ENCODE measurements around the gene ARAP3. TPM values are rescaled to one million over a fixed set of nuclear protein-coding genes. Genes with fewer than 3 reads are reported as not detected.

Gene ARAP3
- polyA plus RNA-seq, 1 experiment, result 3.5 TPM

- POLR2A ChIA-PET, result no interaction called here
These were observed 9.8 kb downstream of the ARAP3 start for GRCh38 chr5:141672071-141672840.

DNA sequence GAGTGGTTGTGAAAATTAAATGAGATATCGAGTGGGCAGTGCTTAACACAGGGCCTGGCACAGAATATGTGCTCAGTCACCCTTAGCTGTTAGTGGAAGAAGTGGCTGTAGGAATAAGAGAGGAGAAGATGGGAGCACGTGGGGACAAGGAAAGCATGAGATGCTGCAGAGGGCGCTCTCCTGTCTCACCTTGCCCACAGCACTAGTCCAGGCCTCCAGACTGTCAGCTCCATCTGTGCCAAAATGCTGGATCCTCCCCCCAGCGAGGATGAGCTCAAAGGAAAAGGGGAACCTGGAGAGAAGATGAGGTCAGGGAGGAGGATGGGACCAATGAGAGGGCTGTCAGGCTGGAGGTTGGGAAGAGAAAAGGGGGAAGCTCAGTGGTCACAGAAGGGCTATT lies 12.5 kb downstream of the ARAP3 start:
- no peak for DNase-seq (ENCODE audit: low read depth, low spot score)
- Histone ChIP-seq H3K9me3 (ENCODE audit: control insufficient read depth, insufficient read depth, low read length) (no peaks in the 10 kb centered on the region), H3K27me3 (ENCODE audit: control insufficient read depth, insufficient read depth, low read length) (no peaks in the 10 kb centered on the region), H3K4me3 (ENCODE audit: low read depth, low read length) (no peak overlapping the region), H3K27ac (ENCODE audit: low read depth, low read length) (no peak overlapping the region)
- CTCF ChIA-PET, result interaction anchor here (0.8 to 1.7 kb wide), 7 partner anchors 23 to 291 kb away, joined by 3 to 11 read pairs (median 3); partner anchors contain the start of gene PCDH1
- POLR2A ChIA-PET, result no interaction called here
- no peak for TF ChIP-seq CTCF (IDR thresholded peaks at IDR 0.05; ENCODE audit: low read depth, low read length)

More at GRCh38 chr5:141672071-141672840, 9.8 kb downstream of the ARAP3 start:
- no peak overlapping the region for H3K4me3 ChIP-seq (ENCODE audit: low read depth, low read length)
- CTCF ChIA-PET, result interaction anchor here (0.6 to 1.5 kb wide), 4 partner anchors 29 to 1268 kb away, joined by 3 to 7 read pairs (median 3); no protein-coding TSS in a partner anchor
- no peak for DNase-seq (ENCODE audit: low read depth, low spot score)
- H3K9me3 ChIP-seq (ENCODE audit: control insufficient read depth, insufficient read depth, low read length), result no peaks in the 10 kb centered on the region
- TF ChIP-seq CTCF (IDR thresholded peaks at IDR 0.05; ENCODE audit: low read depth, low read length), result no peak
- no peak overlapping the region for H3K27ac ChIP-seq (ENCODE audit: low read depth, low read length)
- no peaks in the 10 kb centered on the region for H3K27me3 ChIP-seq (ENCODE audit: control insufficient read depth, insufficient read depth, low read length)

GRCh38 chr5:141668601-141669265 lies 13.3 kb downstream of the ARAP3 start:
- DNase-seq (ENCODE audit: low read depth, low spot score), result no peak

GRCh38 chr5:141665995-141666940 lies 15.8 kb downstream of the ARAP3 start:
- DNase-seq (ENCODE audit: low read depth, low spot score), result no peak
- Histone ChIP-seq H3K27me3 (ENCODE audit: control insufficient read depth, insufficient read depth, low read length) (no peaks in the 10 kb centered on the region), H3K4me3 (ENCODE audit: low read depth, low read length) (no peak overlapping the region), H3K27ac (ENCODE audit: low read depth, low read length) (no peak overlapping the region), H3K9me3 (ENCODE audit: control insufficient read depth, insufficient read depth, low read length) (no peaks in the 10 kb centered on the region)
- ChIA-PET CTCF (interaction anchor here (2.2 kb wide), 1 partner anchor 72 kb away, joined by 6 read pairs; no protein-coding TSS in a partner anchor), POLR2A (no interaction called here)
- TF ChIP-seq CTCF (IDR thresholded peaks at IDR 0.05; ENCODE audit: low read depth, low read length), result no peak

More at GRCh38 chr5:141668601-141669265, 13.3 kb downstream of the ARAP3 start:
- peak overlapping the region; percentile 21 for H3K27ac ChIP-seq (ENCODE audit: low read depth, low read length)
- ChIA-PET CTCF (interaction anchor here (0.9 to 1.5 kb wide), 4 partner anchors 23 to 210 kb away, joined by 3 to 11 read pairs (median 4); partner anchors contain the start of gene PCDH1), POLR2A (no interaction called here)
- TF ChIP-seq CTCF (IDR thresholded peaks at IDR 0.05; ENCODE audit: low read depth, low read length), result no peak
- H3K4me3 ChIP-seq (ENCODE audit: low read depth, low read length), result no peak overlapping the region
- no peaks in the 10 kb centered on the region for H3K9me3 ChIP-seq (ENCODE audit: control insufficient read depth, insufficient read depth, low read length)
- no peaks in the 10 kb centered on the region for H3K27me3 ChIP-seq (ENCODE audit: control insufficient read depth, insufficient read depth, low read length)
